ENCODE results near the gene CALCOCO2.

CALCOCO2 gene

GRCh38 chr17:48873696-48874443 is 43.0 kb downstream of the CALCOCO2 start:
- no peak for DNase-seq

- DNase-seq: peak; percentile 30 to 45
Observed at GRCh38 chr17:48878920-48879898, 48.4 kb downstream of the CALCOCO2 start.

GRCh38 chr17:48882272-48882671 is 51.4 kb downstream of the CALCOCO2 start:
- no peak for DNase-seq

GRCh38 chr17:48883171-48883570 is 52.3 kb downstream of the CALCOCO2 start:
- no peak for DNase-seq

GRCh38 chr17:48890086-48890485 is 59.3 kb downstream of the CALCOCO2 start:
- DNase-seq: no peak

GRCh38 chr17:48892940-48893645 is 62.3 kb downstream of the CALCOCO2 start:
- no peak for DNase-seq

- DNase-seq: no peak
Observed at GRCh38 chr17:48893646-48894508, 63.0 kb downstream of the CALCOCO2 start.

GRCh38 chr17:48894886-48895285 is 64.1 kb downstream of the CALCOCO2 start:
- no peak for DNase-seq

- no peak for DNase-seq
Observed at GRCh38 chr17:48901241-48901640, 70.4 kb downstream of the CALCOCO2 start.

GRCh38 chr17:48903401-48903800 is 72.6 kb downstream of the CALCOCO2 start:
- no peak for DNase-seq

- DNase-seq: no peak
Observed at GRCh38 chr17:48904428-48904827, 73.6 kb downstream of the CALCOCO2 start.

GRCh38 chr17:48905987-48906515 is 75.2 kb downstream of the CALCOCO2 start:
- no peak for DNase-seq

GRCh38 chr17:48907713-48908046 is 76.8 kb downstream of the CALCOCO2 start:
- no peak for DNase-seq

- peak; percentile 82 to 85 for DNase-seq
Observed at GRCh38 chr17:48908047-48908843, 77.4 kb downstream of the CALCOCO2 start, which contains the start of gene UBE2Z. UBE2Z (plus strand) TSS chr17:48908407; CDS start chr17:48908504, 97 bp downstream.

- peak; percentile 81 for DNase-seq
Observed at GRCh38 chr17:48908853-48909394, 78.1 kb downstream of the CALCOCO2 start.

GRCh38 chr17:48909783-48910182 is 78.9 kb downstream of the CALCOCO2 start:
- DNase-seq: no peak

- no peak for DNase-seq
Observed at GRCh38 chr17:48910370-48910769, 79.5 kb downstream of the CALCOCO2 start.

GRCh38 chr17:48912476-48912875 is 81.6 kb downstream of the CALCOCO2 start:
- DNase-seq: no peak
